ENCODE data around the gene KCNQ5.

GRCh38 chr6:72704979-72705378 lies 83.1 kb downstream of the KCNQ5 start:
- TF ChIP-seq, protein P1, sequence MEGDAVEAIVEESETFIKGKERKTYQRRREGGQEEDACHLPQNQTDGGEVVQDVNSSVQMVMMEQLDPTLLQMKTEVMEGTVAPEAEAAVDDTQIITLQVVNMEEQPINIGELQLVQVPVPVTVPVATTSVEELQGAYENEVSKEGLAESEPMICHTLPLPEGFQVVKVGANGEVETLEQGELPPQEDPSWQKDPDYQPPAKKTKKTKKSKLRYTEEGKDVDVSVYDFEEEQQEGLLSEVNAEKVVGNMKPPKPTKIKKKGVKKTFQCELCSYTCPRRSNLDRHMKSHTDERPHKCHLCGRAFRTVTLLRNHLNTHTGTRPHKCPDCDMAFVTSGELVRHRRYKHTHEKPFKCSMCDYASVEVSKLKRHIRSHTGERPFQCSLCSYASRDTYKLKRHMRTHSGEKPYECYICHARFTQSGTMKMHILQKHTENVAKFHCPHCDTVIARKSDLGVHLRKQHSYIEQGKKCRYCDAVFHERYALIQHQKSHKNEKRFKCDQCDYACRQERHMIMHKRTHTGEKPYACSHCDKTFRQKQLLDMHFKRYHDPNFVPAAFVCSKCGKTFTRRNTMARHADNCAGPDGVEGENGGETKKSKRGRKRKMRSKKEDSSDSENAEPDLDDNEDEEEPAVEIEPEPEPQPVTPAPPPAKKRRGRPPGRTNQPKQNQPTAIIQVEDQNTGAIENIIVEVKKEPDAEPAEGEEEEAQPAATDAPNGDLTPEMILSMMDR (conservative IDR thresholded peaks at IDR 0.05; ENCODE audit: low read depth, low read length): peak; percentile 48
- no peak for TF ChIP-seq EZH2 (IDR thresholded peaks at IDR 0.05; ENCODE audit: borderline replicate concordance, low read depth, low read length, poor library complexity, severe bottlenecking)
